Natural killer cell (primary cell): ENCODE measurements around the gene COL15A1. TPM values are rescaled to one million over a fixed set of nuclear protein-coding genes. Genes with fewer than 3 reads are reported as not detected.

Experiments used
- ATAC-seq, 3 donors: fragments of 150-1000 bp in 2 of 3; fragments of 200-7000 bp in 1 of 3; cut with Tn5 transposase; 1 replicate in 1 of 3; 2 replicates in 2 of 3; pipeline ENCODE4 v1.10.0; 2021; ENCODE audit warnings: mild to moderate bottlenecking in 2 of 3, moderate library complexity in 2 of 3
- DNase-seq, 2 donors: peaks; one replicate each; pipeline versions ENCODE4 v3.0.0 to v3.0.0-alpha.2; 2013 to 2021; ENCODE audit warnings: mixed read lengths in 1 of 2
- H3K27ac ChIP-seq: one replicate; pipeline ENCODE4 v1.5.1; 2013; ENCODE audit warnings: mild to moderate bottlenecking, low read length
- H3K27me3 ChIP-seq: one replicate; pipeline ENCODE4 v1.6.1; 2013; ENCODE audit warnings: low read length; ENCODE audit not compliant: control insufficient read depth, insufficient read depth
- H3K36me3 ChIP-seq: one replicate; pipeline ENCODE4 v1.6.1; 2013; ENCODE audit warnings: low read length; ENCODE audit not compliant: control insufficient read depth, insufficient read depth
- H3K4me1 ChIP-seq: one replicate; pipeline ENCODE4 v1.6.1; 2013; ENCODE audit warnings: low read length; ENCODE audit not compliant: control insufficient read depth, insufficient read depth
- H3K4me3 ChIP-seq: one replicate; pipeline ENCODE4 v1.5.1; 2013; ENCODE audit warnings: low read length
- H3K9me3 ChIP-seq: one replicate; pipeline ENCODE4 v1.6.1; 2013; ENCODE audit warnings: low read length; ENCODE audit not compliant: control insufficient read depth, insufficient read depth
- H3K27ac Mint-ChIP-seq, 2 donors: one replicate each; pipeline ENCODE4 v1.8.0; 2022; ENCODE audit warnings: mild to moderate bottlenecking in 2 of 2, mixed read lengths in 2 of 2, moderate library complexity in 1 of 2
- H3K27me3 Mint-ChIP-seq, 2 donors: one replicate each; pipeline ENCODE4 v1.8.0; 2022; ENCODE audit warnings: low read depth in 2 of 2, mixed read lengths in 2 of 2
- H3K36me3 Mint-ChIP-seq: one replicate; pipeline ENCODE4 v1.8.0; 2022; ENCODE audit warnings: mixed read lengths
- H3K4me1 Mint-ChIP-seq, 2 donors: one replicate each; pipeline ENCODE4 v1.8.0; 2022; ENCODE audit warnings: mixed read lengths in 2 of 2
- H3K4me3 Mint-ChIP-seq: one replicate; pipeline ENCODE4 v1.8.0; 2022; ENCODE audit warnings: mild to moderate bottlenecking, moderate library complexity, mixed read lengths
- H3K9me3 Mint-ChIP-seq, 2 donors: one replicate each; pipeline ENCODE4 v1.8.0; 2022; ENCODE audit warnings: mixed read lengths in 2 of 2
- WGBS: methylation state at CpG from one replicate; pipeline ENCODE4 v1.1.7; 2013; ENCODE audit warnings: missing lambda C conversion rate; ENCODE audit not compliant: insufficient coverage; 5-methylcytosine and 5-hydroxymethylcytosine counted together
- intact Hi-C: fragments of 100-400 bp; cut with micrococcal nuclease; formaldehyde crosslinking; loops from one replicate; pipeline ENCODE4 v1.14.2; 2022
- total RNA-seq, 4 donors: library from RNA; stranded (reverse); fragments of 120-200 nt in 1 of 4; gene quantifications; one replicate each; pipeline versions ENCODE4 v1.2.3 to v1.2.4, GENCODE V29; 2013 to 2022
- TF ChIP-seq, protein P1 (sequence below): fragments of 200-600 bp; IDR thresholded peaks from one replicate; pipeline ENCODE4 v1.8.0; 2022; ENCODE audit warnings: antibody characterized with exemption

COL15A1 gene
- total RNA-seq, 3 donors from 2014 or later (not counting 1 experiment from before 2014, with no cell fraction given) = 0.18 to 0.82 (median 0.19) TPM

DNA sequence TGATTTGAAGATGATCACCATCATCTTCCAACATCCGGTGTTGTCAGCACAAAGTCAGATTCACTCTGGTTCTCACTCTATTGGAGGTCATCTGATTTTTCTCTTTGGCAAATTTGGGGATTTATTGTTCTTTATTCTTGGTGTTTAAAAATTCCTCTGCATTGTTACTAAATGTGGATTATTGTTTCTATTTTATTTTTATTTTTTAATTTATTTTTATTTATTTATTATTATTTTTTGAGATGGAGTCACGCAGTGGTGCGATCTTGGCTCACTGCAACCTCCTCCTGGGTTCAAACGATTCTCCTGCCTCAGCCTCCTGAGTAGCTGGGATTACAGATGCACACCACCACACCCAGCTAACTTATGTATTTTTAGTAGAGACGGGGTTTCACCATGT lies 88.3 kb downstream of the COL15A1 start:
- Mint-ChIP-seq H3K4me1 (peaks cover 32 to 38% of the 10 kb centered on the region in 2 donors), H3K36me3 (no peaks in the 10 kb centered on the region), H3K4me3 (no peak overlapping the region), H3K27ac (no peak overlapping the region), H3K27me3 (peaks cover 0 to 2% of the 10 kb centered on the region in 2 donors), H3K9me3 (no peaks in the 10 kb centered on the region)
- no peak overlapping the region for H3K27ac ChIP-seq
- no peaks in the 10 kb centered on the region for H3K27me3 ChIP-seq
- no peak overlapping the region for H3K4me3 ChIP-seq
- no peaks in the 10 kb centered on the region for H3K36me3 ChIP-seq
- ATAC-seq = no peak
- intact Hi-C loops = no loop called here
- H3K4me1 ChIP-seq = peaks cover 20% of the 10 kb centered on the region
- DNase-seq = no peak
- 100% methylated on average over 4 of the region's 5 CpGs for WGBS
- TF ChIP-seq, protein P1, sequence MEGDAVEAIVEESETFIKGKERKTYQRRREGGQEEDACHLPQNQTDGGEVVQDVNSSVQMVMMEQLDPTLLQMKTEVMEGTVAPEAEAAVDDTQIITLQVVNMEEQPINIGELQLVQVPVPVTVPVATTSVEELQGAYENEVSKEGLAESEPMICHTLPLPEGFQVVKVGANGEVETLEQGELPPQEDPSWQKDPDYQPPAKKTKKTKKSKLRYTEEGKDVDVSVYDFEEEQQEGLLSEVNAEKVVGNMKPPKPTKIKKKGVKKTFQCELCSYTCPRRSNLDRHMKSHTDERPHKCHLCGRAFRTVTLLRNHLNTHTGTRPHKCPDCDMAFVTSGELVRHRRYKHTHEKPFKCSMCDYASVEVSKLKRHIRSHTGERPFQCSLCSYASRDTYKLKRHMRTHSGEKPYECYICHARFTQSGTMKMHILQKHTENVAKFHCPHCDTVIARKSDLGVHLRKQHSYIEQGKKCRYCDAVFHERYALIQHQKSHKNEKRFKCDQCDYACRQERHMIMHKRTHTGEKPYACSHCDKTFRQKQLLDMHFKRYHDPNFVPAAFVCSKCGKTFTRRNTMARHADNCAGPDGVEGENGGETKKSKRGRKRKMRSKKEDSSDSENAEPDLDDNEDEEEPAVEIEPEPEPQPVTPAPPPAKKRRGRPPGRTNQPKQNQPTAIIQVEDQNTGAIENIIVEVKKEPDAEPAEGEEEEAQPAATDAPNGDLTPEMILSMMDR = no peak
- no peaks in the 10 kb centered on the region for H3K9me3 ChIP-seq

DNA sequence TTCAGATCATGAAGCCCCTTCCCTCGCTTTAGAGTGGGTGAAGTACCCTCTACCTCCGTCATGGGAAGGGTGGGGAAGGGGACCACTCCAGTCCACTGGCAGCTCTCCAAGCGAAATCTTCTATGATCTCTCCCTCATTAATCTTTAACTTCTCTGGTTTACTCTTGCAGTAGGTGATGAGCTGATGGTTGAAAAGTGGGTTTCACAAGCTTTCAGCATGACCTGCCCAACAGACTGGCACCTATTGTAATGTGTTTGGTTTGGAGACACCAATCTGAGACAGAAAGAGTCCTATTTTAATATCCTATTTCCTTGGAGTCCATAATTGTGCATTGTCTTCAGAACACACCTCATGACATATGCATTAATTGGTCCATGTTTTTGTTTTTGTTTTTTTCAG lies 90.4 kb downstream of the COL15A1 start:
- TF ChIP-seq, protein P1 = no peak
- peak in 2 of 3 donors; percentile 44 to 71 for ATAC-seq
- Mint-ChIP-seq H3K27ac (peak overlapping the region in 1 of 2 donors; percentile 25), H3K36me3 (no peaks in the 10 kb centered on the region), H3K9me3 (no peaks in the 10 kb centered on the region), H3K27me3 (peaks cover 0 to 2% of the 10 kb centered on the region in 2 donors), H3K4me3 (no peak overlapping the region), H3K4me1 (peaks cover 36 to 40% of the 10 kb centered on the region in 2 donors)
- H3K27me3 ChIP-seq = no peaks in the 10 kb centered on the region
- DNase-seq = no peak
- no peaks in the 10 kb centered on the region for H3K36me3 ChIP-seq
- H3K9me3 ChIP-seq = no peaks in the 10 kb centered on the region
- no peak overlapping the region for H3K27ac ChIP-seq
- no peak overlapping the region for H3K4me3 ChIP-seq
- intact Hi-C loops = no loop called here
- WGBS = no CpG with 5 or more reads among the region's 3 CpGs
- peaks cover 20% of the 10 kb centered on the region for H3K4me1 ChIP-seq

DNA sequence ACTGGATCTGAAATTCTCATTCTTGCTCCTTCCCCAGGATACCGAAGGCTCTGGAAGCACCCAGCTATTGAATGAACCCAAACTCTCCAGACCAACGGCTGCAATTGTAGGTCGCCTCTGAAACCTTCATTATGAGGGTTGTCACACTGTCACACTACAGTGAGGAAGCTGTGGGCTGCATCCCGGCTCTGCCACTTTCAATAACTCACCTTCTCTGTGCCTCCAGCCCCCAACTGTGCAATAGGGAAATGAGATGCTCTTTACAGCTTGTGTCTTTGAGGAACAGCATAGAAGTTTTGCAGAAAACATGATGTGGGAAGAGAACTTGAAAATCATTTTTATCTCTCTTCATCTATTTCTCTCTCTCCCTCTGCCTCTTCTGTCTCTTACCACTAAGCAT lies 91.6 kb downstream of the COL15A1 start:
- H3K36me3 Mint-ChIP-seq = no peaks in the 10 kb centered on the region
- H3K9me3 Mint-ChIP-seq = no peaks in the 10 kb centered on the region
- DNase-seq = no peak
- WGBS = 61% methylated on average over 3 of the region's 4 CpGs
- ATAC-seq = no peak
- Histone ChIP-seq H3K27me3 (no peaks in the 10 kb centered on the region), H3K27ac (no peak overlapping the region), H3K4me1 (peaks cover 32% of the 10 kb centered on the region), H3K4me3 (no peak overlapping the region), H3K36me3 (no peaks in the 10 kb centered on the region), H3K9me3 (no peaks in the 10 kb centered on the region)
- TF ChIP-seq, protein P1 = no peak
- H3K27ac Mint-ChIP-seq = no peak overlapping the region
- no peak overlapping the region for H3K4me3 Mint-ChIP-seq
- peaks cover 0 to 2% of the 10 kb centered on the region in 2 donors for H3K27me3 Mint-ChIP-seq
- intact Hi-C loops = no loop called here
- H3K4me1 Mint-ChIP-seq = peaks cover 40 to 45% of the 10 kb centered on the region in 2 donors
